Inflammatory macrophage treated with lipopolysaccharide for 4 hours (primary cell): ENCODE measurements around the gene ELMO3.

Source experiments
- DNase-seq: peaks from one replicate; pipeline ENCODE4 v3.0.0-alpha.2; 2020

The ELMO3 gene

DNA sequence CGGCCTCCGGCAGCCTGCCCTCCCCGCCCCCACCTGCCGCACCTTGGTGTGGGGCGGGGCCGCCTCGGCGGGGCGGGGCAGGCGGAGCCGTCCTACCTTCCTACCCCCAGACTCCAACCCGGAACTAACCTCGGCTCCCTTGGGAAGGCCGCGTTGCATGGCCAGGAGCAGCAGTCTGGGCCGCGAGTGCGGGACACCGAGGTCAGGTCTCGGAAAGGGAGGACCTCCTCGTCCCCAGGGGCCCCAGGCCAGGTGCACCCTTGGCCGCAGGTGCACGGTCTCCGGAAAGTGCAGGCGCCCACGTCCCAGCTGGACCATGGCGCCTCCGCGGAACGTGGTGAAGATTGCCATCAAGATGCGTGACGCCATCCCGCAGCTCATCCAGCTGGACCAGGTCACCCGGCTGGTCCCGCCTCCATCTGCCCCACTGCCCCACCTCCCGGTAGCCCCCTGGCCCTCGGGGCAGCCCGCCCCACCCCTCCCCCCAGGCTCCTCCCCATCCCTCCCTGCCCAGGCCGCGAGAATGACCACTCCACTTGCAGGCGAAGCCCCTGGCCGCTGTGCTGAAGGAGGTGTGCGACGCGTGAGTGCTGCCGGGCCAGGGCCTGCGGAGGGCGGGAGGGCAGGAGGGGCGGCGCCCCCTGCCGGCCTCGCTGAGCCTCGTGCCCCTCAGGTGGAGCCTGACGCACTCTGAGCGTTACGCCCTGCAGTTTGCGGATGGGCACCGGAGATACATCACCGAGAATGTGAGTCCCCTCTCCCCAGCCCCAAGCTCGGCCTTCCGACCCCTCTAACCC is at the start of gene ELMO3:
Gene ELMO3 (plus strand): TSS at position 121 of the 797 bp plus-strand sequence. CDS start 196 bp downstream, at position 317.
- no peak for DNase-seq

GRCh38 chr16:67149276-67150046 is 49.5 kb upstream of the ELMO3 start:
- DNase-seq: no peak

DNA sequence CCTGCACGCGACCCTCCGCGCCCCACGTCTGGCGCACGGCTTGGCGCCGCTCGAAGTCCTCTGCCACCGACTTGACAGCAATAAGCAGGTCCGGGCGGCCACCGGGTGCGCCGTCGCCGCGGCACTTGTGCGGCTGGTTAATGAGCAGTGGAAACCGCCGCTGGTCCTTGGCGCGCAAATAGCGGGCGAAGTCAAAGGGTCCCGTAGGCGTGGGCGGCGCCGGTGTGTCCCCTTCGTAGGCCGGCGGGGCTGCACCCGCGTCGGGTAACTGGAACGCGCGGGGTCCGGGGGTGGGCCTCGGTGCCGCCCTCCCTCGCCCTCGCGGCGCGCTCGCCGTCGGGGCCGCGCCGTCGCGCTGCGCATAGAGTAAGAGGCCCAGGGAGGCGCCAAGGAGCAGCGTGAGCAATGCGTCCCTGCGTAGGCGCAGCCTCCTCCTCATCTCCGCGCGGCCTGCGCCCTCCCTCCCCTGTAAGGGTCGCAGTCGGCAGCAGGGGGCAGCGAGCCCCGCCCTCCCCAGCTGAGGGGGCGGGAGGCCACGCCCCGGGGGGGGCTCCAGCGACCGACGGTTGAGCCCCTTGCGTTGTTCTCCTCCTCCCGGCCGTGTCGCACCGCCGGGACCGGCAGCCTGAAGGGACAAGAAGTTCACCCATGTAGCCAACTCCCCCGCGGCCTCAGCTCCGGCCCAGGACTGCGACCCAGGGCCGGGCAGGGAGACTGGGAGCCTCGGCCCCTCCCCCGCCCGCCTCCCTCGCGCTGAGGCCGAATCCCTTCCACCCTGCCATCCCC is 48.7 kb upstream of the ELMO3 start:
- DNase-seq: peak; percentile 30

GRCh38 chr16:67150833-67151396 is 48.0 kb upstream of the ELMO3 start, which contains the start of gene B3GNT9:
Gene B3GNT9 (minus strand): TSS chr16:67150998. CDS start chr16:67150485, 513 bp downstream.
- DNase-seq: no peak

GRCh38 chr16:67151431-67152097 is 47.4 kb upstream of the ELMO3 start:
- DNase-seq: no peak

- DNase-seq: no peak
These were observed 44.2 kb upstream of the ELMO3 start for GRCh38 chr16:67154578-67155294.

- DNase-seq: peak; percentile 70
These were observed 43.4 kb upstream of the ELMO3 start for GRCh38 chr16:67155295-67156142.

DNA sequence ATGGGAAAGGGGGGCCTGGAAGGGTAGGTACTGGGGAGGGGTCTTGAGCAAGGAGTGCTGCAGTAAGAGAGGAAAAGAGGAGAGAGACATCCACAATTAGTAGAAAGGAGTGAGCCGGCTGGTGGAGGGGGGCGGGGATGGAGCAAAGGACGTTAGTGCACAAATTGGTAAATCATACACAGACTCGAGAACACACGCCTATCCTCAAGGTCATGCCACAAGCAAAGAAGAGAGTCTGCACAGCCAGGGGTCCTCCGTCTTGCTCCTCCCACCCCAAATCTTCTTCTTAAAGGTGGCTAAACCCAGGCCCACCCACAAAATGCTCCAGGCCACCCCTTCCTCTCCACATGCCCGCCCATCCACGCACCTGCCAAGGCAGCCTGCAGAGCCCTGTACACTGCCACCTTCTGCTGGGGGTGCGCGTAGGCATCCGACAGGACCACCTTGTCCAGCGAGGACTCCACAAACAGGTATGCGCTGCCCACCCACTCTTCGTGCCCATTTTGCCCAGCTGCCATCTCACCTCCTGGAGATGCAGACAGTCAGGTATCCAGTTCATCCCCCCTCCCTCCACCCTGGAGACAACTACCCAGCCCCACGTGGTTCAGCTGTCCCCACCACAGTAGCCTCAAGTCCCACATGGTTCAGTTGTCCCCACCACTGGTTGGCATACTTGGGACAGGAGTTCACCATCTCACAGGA is 42.6 kb upstream of the ELMO3 start:
- DNase-seq: no peak

GRCh38 chr16:67157106-67157748 is 41.7 kb upstream of the ELMO3 start:
- DNase-seq: no peak

- no peak for DNase-seq
These were observed 40.9 kb upstream of the ELMO3 start for GRCh38 chr16:67157892-67158635.

DNA sequence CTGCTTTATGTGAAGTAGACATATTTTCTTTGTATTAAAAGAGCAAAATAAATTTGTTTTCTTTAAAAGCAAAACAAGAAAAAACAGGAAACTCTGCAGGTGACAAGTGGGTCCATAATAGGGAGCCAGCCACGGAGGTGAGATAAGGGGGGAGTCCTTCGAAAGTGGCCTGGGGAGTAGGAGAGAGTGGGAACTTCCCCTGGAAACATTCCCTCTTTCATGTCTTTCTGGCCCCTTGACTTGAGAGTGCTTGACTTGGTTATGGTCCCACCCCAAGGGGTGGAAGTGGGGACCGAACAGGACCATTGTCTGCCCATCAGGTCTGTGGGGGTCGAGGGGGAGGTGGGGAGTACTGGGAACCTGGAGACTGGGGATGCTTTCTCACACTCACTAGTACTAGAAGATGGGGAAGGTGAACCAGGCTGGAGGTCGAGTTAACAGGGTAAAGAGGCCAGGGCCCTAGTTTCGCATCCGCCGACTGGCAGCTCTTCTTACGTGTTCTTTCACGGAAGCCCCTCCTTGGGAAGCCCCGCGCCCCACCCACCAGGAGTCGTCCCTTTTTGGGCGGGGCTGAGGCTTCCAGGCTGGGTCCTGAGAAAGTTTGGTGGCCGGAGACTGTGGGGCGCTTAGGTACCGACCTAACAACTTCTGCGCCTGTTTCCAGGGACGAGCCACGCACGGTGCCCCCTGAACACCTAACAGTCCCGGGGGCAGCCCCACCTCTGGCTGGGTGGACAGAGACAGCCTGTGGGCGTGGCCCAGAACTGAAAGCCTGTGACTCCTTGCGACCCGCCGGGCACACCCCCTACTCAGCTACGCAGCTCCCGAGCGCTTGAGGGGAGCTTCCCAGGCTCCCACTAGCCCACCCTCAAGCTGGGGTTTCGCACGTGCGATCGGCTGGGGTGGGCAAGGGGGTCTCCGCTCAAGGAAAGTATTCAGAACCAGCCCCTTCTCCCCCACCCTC is 40.0 kb upstream of the ELMO3 start:
- peak; percentile 94 for DNase-seq

DNA sequence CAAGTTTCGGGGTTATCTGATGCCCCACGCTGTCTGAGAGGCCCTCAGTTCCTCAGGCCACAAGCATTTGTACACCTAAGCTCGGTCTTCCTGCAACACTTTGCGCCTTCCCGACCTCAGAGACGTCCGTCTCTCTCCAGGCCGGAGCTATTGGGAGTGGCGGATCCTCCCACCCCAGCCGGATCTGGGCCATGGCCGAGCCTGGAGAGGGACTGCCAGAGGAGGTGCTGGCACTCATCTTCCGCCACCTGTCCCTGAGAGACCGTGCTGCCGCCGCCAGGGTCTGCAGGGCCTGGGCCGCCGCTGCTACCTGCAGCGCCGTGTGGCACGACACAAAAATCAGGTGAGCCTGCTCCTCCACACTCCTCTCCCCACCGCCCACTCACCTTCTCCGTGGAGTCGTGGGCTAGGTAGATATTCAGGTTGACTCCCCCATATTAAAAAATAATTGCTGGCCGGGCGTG is 37.3 kb upstream of the ELMO3 start:
- DNase-seq: no peak

DNA sequence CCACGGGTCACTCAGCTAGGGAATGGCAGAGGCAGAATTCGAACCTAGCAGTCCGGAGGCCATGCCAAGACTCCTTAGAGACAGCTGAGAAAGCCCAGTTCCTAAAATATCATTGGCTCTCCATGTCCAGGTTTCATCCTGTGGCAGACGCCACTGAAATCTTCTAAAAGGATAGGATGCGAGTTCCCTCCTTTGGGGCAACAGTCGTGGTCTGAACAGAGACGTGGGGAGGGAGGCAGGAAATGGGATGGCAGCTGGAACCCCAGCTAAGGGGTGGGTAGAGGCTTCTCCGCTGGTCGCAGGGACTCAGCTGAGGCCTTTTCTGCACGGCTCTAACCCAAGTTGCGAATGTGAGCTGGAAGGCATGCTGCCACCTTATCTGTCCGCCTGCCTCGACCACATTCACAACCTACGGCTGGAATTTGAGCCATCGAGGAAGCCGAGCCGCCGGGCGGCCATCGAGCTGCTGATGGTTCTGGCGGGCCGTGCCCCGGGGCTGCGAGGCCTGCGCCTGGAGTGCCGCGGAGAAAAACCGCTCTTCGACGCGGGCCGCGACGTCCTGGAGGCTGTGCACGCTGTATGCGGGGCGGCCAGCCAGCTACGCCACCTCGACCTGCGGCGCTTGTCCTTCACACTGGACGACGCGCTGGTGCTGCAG is 36.3 kb upstream of the ELMO3 start:
- DNase-seq: peak; percentile 47

GRCh38 chr16:67163164-67163998 is 35.5 kb upstream of the ELMO3 start:
- DNase-seq: peak; percentile 32

- no peak for DNase-seq
These were observed 34.9 kb upstream of the ELMO3 start for GRCh38 chr16:67163999-67164558.
